GM21619 (cell line): ENCODE data around the gene NOP16.

Experiments
- ATAC-seq: cut with Tn5 transposase; IDR thresholded peaks from one replicate; pipeline ENCODE4 v1.9.1; 2021; ENCODE audit not compliant: unreplicated experiment

NOP16 gene, protein sequence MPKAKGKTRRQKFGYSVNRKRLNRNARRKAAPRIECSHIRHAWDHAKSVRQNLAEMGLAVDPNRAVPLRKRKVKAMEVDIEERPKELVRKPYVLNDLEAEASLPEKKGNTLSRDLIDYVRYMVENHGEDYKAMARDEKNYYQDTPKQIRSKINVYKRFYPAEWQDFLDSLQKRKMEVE

DNA sequence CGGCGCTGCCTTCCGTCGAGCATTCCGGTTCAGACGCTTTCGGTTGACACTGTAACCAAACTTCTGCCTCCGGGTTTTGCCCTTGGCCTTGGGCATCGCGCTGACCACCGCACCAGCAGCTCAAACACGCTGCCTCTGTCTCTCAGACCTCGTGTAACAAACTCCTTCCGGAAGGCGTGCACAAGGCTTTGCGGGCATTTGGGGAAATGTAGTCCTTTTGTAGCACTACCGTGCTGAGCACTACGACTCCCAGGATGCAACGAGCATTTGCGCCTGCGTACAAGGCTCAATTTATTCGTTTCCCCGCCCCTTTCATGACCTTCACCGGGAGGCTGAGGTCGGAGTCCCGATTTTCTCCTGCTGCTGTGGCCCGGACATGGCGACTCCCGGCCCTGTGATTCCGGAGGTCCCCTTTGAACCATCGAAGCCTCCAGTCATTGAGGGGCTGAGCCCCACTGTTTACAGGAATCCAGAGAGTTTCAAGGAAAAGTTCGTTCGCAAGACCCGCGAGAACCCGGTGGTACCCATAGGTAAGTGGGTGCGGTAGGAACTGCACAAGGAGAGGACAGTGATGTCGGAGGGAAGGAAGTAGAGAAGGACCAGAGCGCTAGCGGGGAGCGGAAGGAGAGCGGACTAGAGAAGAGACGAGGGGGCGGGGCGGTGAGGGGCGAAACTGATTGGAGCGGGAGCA is at the start of gene NOP16, which contains the start of gene HIGD2A:
NOP16 (minus strand) TSS at position 155 of the 691 bp plus-strand sequence; CDS start at position 96, 59 bp downstream.
HIGD2A (plus strand) TSS at position 308 of the 691 bp plus-strand sequence; CDS start at position 377, 69 bp downstream.
- peak; percentile 82 for ATAC-seq

DNA sequence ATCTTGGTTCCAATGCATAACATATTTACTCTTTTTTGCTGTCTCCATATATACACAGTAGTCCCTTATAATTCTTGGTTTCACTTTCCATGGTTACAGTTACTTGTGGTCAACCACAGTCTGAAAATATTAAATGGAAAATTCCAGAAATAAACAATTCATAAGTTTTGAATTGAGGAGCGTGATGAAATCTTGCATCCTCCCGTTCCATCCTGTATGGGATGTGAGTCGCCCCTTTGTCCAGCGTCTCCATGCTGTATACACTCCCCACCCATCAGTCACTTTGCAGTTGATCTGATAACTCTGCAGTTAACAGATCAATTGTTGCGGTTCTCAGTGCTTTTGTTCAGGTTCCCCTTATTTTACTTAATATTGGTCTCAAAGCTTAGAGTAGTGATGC is 48.3 kb upstream of the NOP16 start:
- no peak for ATAC-seq

DNA sequence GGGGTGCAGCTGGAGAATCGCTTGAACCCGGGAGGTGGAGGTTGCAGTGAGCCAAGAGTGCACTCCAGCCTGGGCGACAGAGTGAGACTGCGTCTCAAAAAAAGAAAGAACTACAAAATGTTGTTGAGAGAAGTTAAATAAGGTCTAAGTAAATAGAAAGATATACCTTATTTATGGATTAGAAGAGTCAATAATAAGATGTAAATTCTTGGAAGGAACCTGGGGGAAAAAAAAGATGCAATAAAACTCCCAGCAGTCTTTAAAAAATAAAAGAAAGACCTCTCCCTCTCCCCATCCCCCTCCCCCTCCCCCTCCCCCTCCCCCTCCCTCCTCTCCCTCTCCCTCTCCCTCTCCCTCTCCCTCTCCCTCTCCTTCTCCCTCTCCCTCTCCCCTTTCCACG is 44.3 kb upstream of the NOP16 start:
- no peak for ATAC-seq

DNA sequence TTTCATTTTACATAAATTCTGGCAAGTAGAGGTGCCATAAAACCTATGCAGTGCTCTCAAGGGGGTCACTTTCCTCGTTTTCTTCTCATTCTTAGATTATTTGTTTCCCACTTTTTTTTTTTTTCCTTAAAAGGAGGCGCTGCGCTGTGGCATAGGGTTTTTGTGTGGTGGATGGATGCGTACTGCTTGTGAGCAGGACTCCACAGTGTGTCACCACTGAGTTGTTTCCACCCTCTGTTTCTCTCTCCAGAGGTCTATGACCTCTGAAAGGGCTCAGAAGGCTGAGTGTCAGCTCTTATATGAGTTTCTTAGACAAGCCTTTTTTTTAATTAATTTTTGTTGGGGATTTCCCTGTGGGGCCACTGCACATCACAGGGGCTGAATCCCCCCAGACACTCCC is 41.6 kb upstream of the NOP16 start:
- ATAC-seq: no peak

DNA sequence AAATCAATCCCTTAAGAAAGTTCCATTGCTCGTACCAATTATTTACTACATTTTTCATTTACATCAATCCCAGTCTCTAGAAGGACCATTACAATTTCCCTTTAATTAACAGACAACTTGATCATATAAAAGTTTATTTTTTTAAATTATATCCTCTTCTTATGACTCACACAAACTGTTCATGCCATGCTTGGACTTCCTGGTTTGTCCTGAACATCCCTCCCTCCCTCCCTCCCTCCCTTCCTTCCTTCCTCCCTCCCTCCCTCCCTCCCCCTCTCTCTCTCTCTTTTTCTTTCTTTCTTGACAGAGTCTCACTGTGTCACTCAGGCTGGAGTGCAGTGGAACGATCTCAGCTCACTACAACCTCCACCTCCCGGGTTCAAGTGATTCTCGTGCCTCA is 39.6 kb upstream of the NOP16 start:
- ATAC-seq: no peak

DNA sequence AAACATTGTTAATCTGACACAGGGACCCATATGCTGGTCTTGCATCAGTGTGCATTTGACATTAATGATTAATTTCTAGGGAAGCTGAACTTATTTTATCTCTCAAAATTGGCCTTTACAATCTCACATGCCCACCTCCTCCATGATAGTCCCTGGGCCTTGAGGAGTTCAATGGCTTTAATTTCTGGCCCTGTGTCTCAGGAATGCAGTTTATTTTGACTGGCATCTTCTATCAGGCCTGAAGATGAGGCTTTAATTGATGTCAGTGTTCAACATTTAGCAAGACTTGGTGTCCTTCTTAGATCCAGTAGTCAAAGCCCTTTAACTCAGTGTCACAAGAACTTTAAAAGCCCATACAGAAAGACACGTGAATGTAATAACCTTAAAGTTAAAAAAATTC is 38.5 kb upstream of the NOP16 start:
- no peak for ATAC-seq

DNA sequence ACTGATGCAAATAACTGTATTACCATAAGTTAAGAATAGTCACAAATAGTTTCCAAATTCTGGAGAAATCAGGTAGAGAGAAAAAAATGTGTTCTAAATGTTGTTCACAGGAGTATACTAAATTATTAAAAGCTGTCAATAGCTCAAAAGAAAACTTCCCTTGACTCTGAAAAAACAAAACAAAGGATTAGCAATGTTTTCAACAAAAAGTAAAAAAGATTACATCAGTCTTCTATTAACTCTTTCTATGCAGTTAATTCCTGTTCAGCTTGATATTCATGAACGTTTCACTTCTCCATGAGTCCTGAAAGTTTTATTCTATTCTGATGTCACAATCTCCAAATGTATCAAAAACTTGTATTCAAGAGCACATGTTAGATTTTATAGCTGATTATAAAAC is 37.4 kb upstream of the NOP16 start:
- ATAC-seq: no peak

DNA sequence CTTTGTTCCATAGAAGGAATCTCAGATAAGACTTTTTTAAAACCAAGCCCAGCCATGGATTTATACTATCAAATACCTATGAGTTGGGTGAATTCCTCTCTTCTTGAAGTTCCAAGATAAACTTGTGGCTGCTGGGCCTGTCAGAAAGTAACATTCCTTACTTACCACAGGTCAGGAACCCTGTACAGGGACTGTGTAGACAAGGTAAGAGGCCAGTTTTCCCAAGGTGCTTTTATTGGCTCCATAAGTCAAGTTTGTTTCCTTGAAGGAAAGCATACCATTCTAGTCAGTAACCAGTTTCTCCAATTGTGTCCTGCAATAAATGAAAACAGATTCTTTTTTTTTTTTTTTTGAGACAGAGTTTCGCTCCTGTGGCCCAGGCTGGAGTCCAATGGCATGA is 36.7 kb upstream of the NOP16 start:
- ATAC-seq: no peak

DNA sequence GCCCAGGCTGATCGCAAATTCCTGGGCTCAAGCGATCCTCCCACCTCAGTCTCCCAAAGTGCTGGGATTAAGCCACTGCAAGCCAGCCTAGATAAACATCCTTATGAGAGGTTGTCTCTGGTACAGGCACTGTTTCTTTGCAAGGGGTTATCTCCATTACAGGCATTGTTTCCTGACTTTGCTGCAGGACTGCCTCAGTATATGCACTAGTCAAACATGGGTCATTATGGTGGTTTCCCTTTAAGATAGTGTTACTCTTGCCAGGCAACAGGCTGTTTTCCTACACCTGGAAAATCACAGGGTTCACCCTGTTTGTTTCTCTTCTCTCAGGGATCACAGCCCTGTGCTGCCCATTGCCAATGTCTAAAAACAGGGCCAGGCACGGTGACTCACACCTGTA is 35.8 kb upstream of the NOP16 start:
- ATAC-seq: no peak

DNA sequence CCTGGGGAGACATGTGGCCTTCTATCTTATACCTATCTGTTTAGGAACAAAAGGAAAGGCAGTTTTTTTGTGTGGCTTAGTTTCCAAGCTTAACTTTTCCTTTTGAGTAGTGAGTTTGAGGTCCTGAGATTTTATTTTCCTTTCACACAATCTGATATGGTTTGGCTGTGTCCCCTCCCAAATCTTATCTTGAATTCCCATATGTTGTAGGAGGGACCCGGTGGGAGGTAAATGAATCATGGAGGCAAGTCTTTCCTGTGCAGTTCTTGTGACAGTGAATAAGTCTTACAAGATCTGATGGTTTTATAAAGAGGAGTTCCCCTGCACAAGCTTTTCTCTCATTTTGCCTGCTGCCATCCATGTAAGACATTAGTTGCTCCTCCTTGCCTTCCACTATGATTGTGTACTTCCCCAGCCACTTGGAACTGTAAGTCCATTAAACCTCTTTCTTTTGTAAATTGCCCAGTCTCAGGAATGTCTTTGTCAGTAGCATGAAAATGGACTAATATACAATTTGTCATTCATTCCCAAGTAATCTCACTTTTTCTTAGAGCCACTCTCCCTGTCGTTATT is 32.7 kb upstream of the NOP16 start:
- no peak for ATAC-seq

DNA sequence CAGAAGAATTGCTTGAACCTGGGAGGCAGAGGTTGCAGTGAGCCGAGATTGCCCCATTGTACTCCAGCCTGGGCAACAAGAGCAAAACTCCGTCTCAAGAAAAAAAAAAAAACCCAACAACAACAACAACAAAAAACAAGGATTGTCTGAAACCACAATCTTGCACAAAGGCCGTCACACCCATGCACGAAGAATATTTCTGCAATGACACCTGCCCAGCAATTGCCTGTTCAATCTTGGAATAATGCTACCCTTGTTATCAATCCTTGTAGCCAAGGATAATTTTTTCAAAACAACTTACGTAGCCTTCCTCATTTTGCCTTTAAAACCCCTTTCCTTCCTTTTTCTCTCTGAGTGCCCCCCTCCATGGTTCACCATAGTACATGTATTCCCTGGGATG is 31.7 kb upstream of the NOP16 start:
- ATAC-seq: no peak

DNA sequence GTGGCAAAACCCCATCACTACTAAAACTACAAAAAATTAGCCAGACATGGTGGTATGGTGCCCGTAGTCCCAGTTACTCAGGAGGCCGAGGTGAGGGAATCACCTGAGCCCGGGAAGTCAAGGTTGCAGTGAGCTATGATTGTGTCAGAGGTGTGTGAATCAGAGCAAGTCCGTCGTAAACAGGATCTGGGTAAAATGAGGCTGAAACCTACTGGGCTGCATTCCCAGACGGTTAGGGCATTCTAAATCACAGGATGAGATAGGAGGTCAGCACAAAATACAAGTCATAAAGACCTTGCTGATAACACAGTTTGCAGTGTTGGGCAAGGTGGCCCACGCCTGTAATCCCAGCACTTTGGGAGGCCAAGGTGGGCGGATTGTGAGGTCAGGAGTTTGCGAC is 29.9 kb upstream of the NOP16 start:
- ATAC-seq: no peak

DNA sequence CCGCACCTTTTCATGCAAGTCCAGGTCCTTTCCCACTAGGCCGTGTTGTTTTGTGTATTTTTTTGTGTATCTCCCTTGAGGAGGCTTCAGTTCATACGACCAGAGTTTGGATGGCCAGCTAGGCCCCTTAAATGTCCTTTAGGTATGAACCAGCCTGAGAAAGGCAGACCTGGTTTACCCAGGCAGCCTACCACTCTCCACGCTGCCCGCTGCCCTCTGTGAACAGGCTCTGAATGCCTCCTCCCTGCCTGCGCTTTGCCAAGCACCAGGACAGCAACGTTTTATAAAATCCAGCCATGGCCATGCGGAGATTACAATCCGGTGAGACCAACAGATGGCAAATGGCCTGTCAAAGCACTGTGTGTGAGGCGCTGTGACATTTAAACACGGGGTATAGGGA is 28.6 kb upstream of the NOP16 start:
- ATAC-seq: no peak

DNA sequence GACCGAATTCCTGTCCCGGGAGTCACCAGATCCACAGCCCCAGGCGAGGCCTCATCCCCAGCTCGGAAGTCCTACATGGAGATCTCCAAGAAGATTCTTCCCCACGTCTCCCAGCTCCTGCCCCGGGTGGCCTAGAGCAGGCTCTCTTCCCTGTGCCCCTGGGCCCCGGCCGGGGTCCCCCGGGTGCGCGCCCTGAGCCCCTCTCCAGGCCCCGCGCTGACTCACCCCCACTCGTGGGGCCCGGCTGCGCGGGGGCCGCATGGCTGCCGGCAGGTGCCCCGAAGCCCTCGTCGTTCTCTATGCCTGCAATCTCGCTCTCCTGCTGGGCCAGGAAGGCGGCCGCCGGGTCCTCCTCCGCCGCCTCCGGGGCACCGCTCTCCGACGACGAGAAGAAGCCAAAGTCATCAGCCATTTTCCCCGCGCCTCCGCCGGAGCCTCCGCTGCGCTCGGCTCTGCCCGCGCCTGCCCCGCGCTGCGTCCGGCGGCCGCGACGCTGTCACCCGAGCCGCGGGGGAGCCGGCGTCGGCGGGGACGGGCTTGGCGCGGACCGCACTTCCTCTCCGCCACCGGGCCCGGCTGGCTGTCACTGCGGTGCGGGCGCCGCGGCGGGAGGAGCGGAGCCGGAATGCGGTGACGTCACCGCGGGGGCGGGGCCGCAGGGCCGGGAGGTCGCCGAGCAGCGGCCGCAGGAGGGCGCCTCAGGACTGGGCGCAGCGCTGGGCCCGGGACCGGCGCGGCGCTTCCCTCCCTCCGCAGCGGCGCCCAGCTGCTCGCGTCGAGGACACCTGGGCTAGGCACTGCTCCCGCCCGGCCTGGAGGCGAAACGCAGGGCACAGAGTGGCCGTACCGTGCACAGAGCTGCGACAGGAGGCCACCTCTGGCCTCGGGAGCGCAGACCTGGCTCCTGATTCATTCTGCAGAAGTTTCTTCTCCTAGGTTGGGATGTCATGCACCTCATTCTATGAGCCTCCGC is 27.8 kb upstream of the NOP16 start, which contains the start of gene CLTB:
CLTB (minus strand) TSS at position 588 of the 973 bp plus-strand sequence; CDS start at position 412, 176 bp downstream.
- ATAC-seq: peak; percentile 93

DNA sequence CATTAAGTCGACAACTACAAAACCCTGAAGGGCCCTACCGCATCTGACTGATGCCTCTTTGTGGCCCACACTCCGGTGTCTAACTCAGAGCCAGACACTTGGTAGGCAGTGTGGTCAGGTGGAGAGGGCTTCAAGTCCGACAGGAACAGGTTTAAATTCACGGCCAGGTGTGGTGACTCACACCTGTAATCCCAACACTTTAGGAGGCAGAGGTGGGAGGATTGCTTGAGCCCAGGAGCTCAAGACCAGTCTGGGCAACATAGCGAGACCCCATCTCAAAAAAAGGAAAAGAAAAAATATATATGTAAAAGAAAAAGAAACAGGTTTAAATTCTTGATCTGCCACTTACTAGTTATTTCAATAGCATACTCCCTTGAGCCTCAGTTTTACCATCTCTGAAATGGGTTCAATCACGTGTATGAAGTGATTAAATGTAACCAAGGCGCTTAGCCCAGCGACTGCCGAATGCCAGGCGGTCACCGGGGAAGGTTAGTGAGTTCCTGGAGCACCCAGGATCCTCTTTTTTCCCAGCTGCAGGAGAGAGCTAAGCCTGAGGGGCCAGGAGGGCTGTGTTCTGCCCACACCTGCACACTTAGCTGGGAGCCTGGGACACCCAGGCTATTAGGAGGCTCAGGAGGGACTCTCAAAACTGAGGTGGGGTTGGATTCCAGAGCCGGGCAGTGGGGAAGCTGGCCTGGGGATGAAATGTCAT is 27.0 kb upstream of the NOP16 start:
- ATAC-seq: no peak

DNA sequence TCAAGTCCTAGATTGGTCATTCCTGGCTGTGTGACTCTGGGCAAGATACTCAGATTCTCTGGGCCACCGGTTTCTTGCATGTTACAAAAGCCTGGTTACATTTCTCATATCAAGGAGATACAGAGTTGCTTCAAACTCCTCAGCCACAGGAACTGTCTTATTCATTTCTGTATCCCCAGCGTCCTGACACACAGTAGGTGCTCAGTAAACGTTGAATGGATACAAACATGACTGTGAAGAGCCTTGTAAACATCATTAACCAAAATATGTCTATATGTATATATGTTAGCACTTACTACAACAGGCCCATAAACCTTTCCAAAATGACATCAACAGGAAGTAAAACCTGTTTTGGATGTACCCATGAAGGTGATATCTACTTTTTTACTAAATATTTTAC is 26.3 kb upstream of the NOP16 start:
- ATAC-seq: no peak

DNA sequence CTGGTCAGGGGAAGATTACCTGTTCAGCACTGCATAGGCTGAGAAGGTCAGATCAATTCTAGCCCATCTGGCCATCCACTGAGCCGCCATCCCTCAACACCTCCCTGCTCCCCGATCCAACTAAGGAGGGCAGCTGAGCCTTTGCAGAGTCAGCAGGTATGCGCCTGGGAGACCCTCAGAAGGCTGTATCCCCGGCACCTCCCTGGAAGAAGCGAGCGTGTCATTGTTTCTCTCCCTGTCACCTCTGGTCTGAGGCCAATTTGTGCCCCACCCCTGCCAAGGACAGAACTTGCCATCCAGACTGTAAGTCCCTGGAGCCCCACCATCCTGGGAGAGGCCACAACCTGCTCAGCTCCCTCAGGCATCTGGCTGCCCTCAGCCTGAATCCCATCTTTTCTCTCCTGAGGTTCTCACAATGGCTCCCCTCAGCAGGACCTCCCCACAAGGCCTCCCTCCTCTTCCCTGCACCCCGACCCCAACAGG is 25.4 kb upstream of the NOP16 start:
- no peak for ATAC-seq

DNA sequence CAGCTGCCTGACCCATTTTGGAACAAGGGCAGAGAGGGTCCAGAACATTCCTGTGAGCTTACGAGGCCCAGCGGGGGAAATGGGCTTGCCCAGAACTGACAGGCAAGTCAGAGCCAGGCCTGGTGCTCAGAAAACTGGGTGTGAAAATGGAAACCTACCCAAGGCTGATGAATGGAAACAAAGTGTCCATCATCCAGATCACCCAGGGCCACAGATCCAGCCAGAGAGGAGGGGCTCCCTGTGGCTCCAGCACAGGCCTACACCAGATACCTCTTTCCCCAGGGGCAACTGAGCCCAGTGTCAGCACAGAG is 24.8 kb upstream of the NOP16 start:
- no peak for ATAC-seq

DNA sequence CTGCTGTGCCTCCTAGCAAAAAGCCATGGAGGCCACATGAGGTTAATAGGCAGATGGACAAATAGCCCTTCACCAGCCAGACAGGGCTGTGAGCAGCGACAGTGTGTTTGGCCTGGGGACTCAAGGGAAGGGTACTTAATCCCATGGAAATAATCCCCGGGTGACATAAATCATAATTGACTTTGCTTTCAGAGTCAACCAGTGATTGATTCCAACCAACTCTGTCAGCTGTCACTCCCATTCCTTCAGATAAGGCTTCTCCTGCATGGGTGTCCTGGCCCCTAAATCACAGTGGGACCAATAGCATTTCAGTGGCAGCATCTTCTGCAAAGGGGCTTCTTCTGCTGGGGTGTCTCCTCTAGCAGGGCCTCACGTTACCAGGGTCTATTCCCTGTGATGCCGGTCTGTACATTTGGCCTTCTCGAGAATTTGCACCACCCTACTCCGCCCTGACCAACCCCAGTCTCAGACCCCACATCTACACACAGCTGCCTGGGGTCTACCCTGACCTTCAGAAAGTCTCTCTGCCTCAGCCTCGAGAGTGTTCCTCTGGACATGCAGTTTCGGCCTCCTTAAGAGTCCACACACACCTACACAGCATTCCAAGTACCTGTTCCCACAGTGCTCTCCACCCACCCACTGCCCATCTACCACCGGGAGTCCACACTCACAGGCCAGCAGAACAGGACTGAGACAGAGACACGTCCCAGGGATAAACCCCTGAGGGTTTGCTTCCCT is 24.3 kb upstream of the NOP16 start:
- no peak for ATAC-seq
